ENCODE measurements around the gene INO80B.
"Not testable (repeated sequence)": the region's sequence is repeated elsewhere in the genome, so short reads cannot be mapped to it uniquely, and the experiment has no call there.

GRCh38 chr2:74470742-74471141 is 15.9 kb downstream of the INO80B start:
- not testable (repeated sequence) for TF ChIP-seq CTCF (conservative IDR thresholded peaks at IDR 0.05 in 1 of 2, IDR thresholded peaks at IDR 0.05 in 1 of 2; ENCODE audit: low read depth in 1 of 2, low read length in 2 of 2); EZH2 (IDR thresholded peaks at IDR 0.05; ENCODE audit: low read length, missing control alignments)

All from fibroblast of lung (primary cell).